Astrocyte (in vitro differentiated cells and primary cell): ENCODE data around the gene SREBF1. TPM values are rescaled to one million over a fixed set of nuclear protein-coding genes. Genes with fewer than 3 reads are reported as not detected.

Experiments used
- DNase-seq: peaks from one replicate; pipeline ENCODE4 v3.0.0-alpha.2; 2010; ENCODE audit warnings: low read depth
- FAIRE-seq: peaks from 2 replicates; lab custom pipeline; 2011; peaks lifted over from hg19 to GRCh38; lab: Jason Lieb, UNC
- H2AFZ ChIP-seq: 2 replicates; pipeline ENCODE4 v1.6.0; 2012; ENCODE audit warnings: low read depth, low read length, inconsistent platforms
- H3K27ac ChIP-seq: 2 replicates; pipeline ENCODE4 v1.5.1; 2011; ENCODE audit warnings: low read depth, low read length, inconsistent platforms
- H3K27me3 ChIP-seq: 2 replicates; pipeline ENCODE4 v1.6.0; 2011; ENCODE audit warnings: low read length, inconsistent platforms; ENCODE audit not compliant: insufficient read depth
- H3K36me3 ChIP-seq: 2 replicates; pipeline ENCODE4 v1.5.1; 2011; ENCODE audit warnings: low read length, inconsistent platforms; ENCODE audit not compliant: insufficient read depth
- H3K4me1 ChIP-seq: 2 replicates; pipeline ENCODE4 v1.5.1; 2011; ENCODE audit warnings: low read length, inconsistent platforms; ENCODE audit not compliant: insufficient read depth
- H3K4me2 ChIP-seq: 2 replicates; pipeline ENCODE4 v1.6.0; 2012; ENCODE audit warnings: low read length, inconsistent platforms
- H3K4me3 ChIP-seq: 2 replicates; pipeline ENCODE4 v1.5.1; 2011; ENCODE audit warnings: low read depth, mild to moderate bottlenecking, low read length, inconsistent platforms; ENCODE audit not compliant: insufficient read depth
- H3K79me2 ChIP-seq: 2 replicates; pipeline ENCODE4 v1.6.0; 2012; ENCODE audit warnings: mild to moderate bottlenecking, low read length, inconsistent platforms; ENCODE audit not compliant: insufficient read depth
- H3K9ac ChIP-seq: 2 replicates; pipeline ENCODE4 v1.6.0; 2012; ENCODE audit warnings: mild to moderate bottlenecking, low read length, inconsistent platforms
- H3K9me3 ChIP-seq: 2 replicates; pipeline ENCODE4 v1.5.1; 2012; ENCODE audit warnings: low read depth, mild to moderate bottlenecking, low read length, inconsistent platforms; ENCODE audit not compliant: insufficient read depth
- H4K20me1 ChIP-seq: 2 replicates; pipeline ENCODE4 v1.6.0; 2012; ENCODE audit warnings: low read length, inconsistent platforms; ENCODE audit not compliant: insufficient read depth
- H3K27ac Mint-ChIP-seq: one replicate; pipeline ENCODE4 v1.8.0; 2021; ENCODE audit warnings: mild to moderate bottlenecking, mixed read lengths; ENCODE audit not compliant: unreplicated experiment
- H3K27me3 Mint-ChIP-seq: one replicate; pipeline ENCODE4 v1.8.0; 2021; ENCODE audit warnings: low read depth, mixed read lengths; ENCODE audit not compliant: unreplicated experiment
- H3K36me3 Mint-ChIP-seq: one replicate; pipeline ENCODE4 v1.8.0; 2021; ENCODE audit warnings: low read depth, mixed read lengths; ENCODE audit not compliant: unreplicated experiment
- H3K4me1 Mint-ChIP-seq: one replicate; pipeline ENCODE4 v1.8.0; 2021; ENCODE audit warnings: low read depth, mixed read lengths; ENCODE audit not compliant: unreplicated experiment
- H3K4me3 Mint-ChIP-seq: one replicate; pipeline ENCODE4 v1.8.0; 2021; ENCODE audit warnings: mild to moderate bottlenecking, moderate library complexity, mixed read lengths; ENCODE audit not compliant: unreplicated experiment
- H3K9me3 Mint-ChIP-seq: one replicate; pipeline ENCODE4 v1.8.0; 2021; ENCODE audit warnings: mild to moderate bottlenecking, mixed read lengths; ENCODE audit not compliant: unreplicated experiment
- CTCF ChIP-seq: IDR thresholded peaks from 2 replicates; pipeline ENCODE4 v1.5.1; 2011; ENCODE audit warnings: low read depth, mild to moderate bottlenecking, inconsistent platforms, low read length, moderate library complexity; ENCODE audit not compliant: insufficient read depth
- EZH2 ChIP-seq: IDR thresholded peaks from 2 replicates; pipeline ENCODE4 v1.6.1; 2012; ENCODE audit warnings: mild to moderate bottlenecking, low read length, inconsistent platforms; ENCODE audit not compliant: insufficient read depth
- total RNA-seq: library from RNA; stranded (reverse); gene quantifications from 2 replicates; pipeline ENCODE4 v1.2.1, GENCODE V29; 2021

The SREBF1 gene
- total RNA-seq, 1 donor from 2014 or later, result 65.6 TPM

DNA sequence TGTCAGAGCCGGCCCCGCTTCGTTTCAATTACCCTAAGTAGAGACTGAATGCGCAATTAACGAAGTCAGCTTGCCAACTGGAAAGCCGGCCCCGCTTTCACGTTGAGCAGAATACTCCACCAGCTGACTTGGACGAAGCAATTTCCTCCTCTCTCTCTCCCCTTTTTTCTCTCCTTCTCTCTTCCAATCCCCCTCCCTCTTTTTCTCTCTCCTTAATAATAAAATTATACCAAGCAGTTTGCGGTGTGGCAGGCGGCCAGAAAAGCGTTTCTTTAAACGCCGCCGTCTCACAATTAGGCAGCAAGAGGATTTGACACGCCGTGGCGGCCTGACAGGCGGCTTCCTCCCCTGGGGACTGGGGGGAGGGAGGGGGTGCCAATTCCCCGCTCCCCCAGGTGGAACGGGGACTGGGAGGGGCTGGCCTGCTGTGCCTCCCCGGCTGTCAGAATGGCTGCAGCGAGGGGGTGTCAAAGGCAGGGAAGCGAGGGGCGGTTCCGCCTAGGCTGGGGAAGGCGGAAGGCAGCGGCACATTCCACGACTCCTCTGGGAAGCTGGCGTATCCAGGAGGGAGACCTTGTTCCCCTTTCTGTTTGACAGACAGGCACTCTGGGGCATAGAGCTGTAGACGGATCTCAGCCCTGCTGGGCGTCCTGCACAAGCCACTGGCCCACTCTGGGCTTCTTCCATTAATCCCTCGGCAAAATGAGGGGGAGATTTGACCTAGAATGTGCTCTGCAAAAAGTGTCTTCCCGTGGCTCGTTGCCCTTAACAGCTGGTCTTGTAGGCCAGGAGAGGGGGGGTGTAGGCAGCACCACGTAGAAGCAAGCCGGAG, 52.7 kb downstream of the SREBF1 start:
- no peak for FAIRE-seq
- Histone ChIP-seq H3K27ac (no peak overlapping the region), H3K27me3 (no peaks in the 10 kb centered on the region), H3K4me3 (peak overlapping the region; percentile 46), H3K79me2 (peaks cover 46% of the 10 kb centered on the region), H3K4me1 (peaks cover 35% of the 10 kb centered on the region), H3K36me3 (no peaks in the 10 kb centered on the region), H3K9ac (peak overlapping the region; percentile 7), H3K9me3 (no peaks in the 10 kb centered on the region), H3K4me2 (peak overlapping the region; percentile 86), H2AFZ (no peak overlapping the region), H4K20me1 (peaks cover 80% of the 10 kb centered on the region)
- Mint-ChIP-seq H3K4me3 (peak overlapping the region; percentile 83), H3K9me3 (no peaks in the 10 kb centered on the region), H3K27ac (no peak overlapping the region), H3K27me3 (no peaks in the 10 kb centered on the region), H3K4me1 (peaks cover 37% of the 10 kb centered on the region), H3K36me3 (no peaks in the 10 kb centered on the region)
- DNase-seq, result peak; percentile 70
- no peak for TF ChIP-seq CTCF
- no peak for TF ChIP-seq EZH2

GRCh38 chr17:17783116-17783824, 53.5 kb downstream of the SREBF1 start:
- H3K27ac Mint-ChIP-seq, result no peak overlapping the region
- no peaks in the 10 kb centered on the region for H3K36me3 Mint-ChIP-seq

More at GRCh38 chr17:17783116-17783824, 53.5 kb downstream of the SREBF1 start:
- peak overlapping the region; percentile 86 for H3K4me2 ChIP-seq
- peaks cover 80% of the 10 kb centered on the region for H4K20me1 ChIP-seq
- DNase-seq (peak; percentile 14), FAIRE-seq (no peak)
- no peaks in the 10 kb centered on the region for H3K9me3 ChIP-seq
- no peak overlapping the region for H3K27ac ChIP-seq
- Mint-ChIP-seq H3K4me1 (peaks cover 39% of the 10 kb centered on the region), H3K9me3 (no peaks in the 10 kb centered on the region), H3K4me3 (peak overlapping the region; percentile 83), H3K27me3 (no peaks in the 10 kb centered on the region)
- no peak overlapping the region for H2AFZ ChIP-seq
- no peaks in the 10 kb centered on the region for H3K36me3 ChIP-seq
- TF ChIP-seq CTCF (no peak), EZH2 (no peak)
- peak overlapping the region; percentile 7 for H3K9ac ChIP-seq
- peak overlapping the region; percentile 46 for H3K4me3 ChIP-seq
- peaks cover 35% of the 10 kb centered on the region for H3K4me1 ChIP-seq
- H3K27me3 ChIP-seq, result no peaks in the 10 kb centered on the region
- H3K79me2 ChIP-seq, result peaks cover 45% of the 10 kb centered on the region
